HG03575 (cell line): ENCODE data around the gene SSU72.
A peak's percentile ranks its signal among the peaks of the same experiment; 100 is the strongest.
"Not testable (repeated sequence)": the region's sequence is repeated elsewhere in the genome, so short reads cannot be mapped to it uniquely, and the experiment has no call there.

ENCODE experiments used
- ATAC-seq: cut with Tn5 transposase; IDR thresholded peaks from one replicate; pipeline ENCODE4 v1.9.1; 2021; ENCODE audit not compliant: unreplicated experiment, insufficient number of reproducible peaks, low FRiP score; ENCODE audit errors: extremely low read depth

The SSU72 gene

DNA sequence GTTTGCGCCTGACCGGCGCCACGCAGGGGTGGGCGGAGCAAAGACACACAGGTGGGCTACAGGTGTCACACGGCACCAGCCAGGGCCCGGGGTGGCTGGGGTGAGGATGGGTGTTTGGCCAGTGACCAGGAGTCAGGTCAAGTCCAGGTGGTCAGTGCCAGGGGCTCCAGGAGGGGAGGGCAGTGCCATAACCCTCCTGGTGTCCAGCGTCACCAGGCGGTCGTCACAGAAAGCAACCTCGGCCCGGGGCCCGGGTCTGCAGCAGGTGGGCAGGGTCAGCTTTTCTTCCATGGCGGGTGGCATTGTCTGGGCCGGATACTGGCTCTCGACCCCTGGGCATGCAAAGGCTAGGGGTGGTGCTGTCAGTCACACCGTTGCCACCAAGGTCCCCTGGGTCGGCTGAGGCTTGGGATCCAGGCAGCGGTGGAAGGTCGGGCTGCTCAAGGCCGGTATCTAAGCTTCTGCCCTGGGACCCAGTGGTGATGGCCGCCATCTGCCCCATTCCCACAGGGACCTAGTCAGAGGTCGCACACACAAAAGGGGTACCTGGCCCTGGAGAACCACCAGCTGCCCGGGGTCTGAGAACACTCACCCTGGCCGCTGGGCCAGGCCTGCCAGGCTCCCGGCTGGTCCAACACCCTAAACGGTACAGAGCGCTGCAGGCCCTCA, 23.5 kb upstream of the SSU72 start:
- ATAC-seq, result no peak

DNA sequence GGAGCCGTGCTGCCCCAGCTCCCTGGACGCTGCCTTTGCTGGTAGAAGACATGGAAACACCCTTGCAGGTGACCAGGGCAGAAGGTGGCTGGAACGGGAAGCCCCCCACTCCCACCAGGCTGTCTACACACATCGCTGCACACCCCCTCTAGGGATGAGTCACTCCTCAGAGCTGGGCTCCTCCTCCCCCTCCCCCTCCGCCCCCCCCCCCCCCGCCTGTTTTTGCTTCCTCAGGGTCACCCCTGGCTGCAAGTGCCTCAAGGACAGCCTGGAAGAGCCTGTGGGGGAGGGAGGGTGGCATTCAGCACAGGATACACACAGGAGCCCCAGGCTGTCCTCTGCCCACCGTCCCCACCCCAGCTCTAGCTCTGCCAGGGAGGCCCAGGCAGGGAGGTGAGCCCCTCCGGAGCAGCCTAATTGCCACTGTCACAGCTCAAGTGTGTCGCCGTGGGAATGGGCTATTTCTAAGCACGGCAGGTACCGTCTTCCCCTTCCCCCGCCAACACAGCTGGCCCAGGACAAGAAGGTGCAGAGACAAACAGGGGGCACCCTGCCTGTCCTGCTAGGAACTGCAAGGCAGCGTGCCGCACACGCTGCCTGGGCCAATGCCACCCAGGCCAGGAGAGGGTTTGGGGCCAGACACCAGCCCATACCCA, 22.7 kb upstream of the SSU72 start:
- no peak for ATAC-seq

DNA sequence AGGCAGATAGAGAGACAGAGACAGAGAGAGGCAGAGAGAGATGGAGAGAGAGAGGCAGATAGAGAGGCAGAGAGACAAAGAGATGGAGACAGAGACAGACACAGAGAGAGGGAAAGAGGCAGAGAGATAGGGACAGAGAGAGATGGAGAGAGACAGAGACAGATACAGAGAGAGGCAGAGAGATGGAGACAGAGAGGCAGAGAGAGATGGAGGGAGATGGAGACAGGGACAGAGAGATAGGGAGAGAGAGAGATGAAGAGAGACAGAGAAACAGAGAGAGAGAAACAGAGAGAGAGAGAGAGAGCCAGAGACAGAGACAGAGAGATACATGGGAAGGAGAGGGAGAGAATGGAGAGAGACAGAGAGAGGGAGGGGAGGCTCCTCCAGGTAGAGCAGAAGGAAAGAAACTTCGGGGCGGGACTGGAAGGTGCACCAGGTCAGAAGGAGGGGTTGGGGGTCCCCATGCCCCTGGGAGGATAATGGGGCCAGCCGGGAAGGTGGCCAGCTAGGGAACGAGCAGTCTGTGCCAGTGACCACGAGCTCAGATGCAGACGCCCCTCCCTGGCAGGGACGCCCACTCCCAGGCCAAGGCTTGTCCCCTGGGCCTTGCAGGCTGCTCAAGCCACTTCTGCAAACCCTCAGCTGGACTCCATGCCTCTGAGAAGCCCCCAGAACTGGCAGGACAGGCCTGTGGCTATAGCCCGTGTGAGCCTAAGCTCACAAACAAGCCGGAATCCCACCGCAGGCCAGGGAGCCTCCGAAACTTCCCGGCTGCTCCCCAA, 22.0 kb upstream of the SSU72 start:
- no peak for ATAC-seq

DNA sequence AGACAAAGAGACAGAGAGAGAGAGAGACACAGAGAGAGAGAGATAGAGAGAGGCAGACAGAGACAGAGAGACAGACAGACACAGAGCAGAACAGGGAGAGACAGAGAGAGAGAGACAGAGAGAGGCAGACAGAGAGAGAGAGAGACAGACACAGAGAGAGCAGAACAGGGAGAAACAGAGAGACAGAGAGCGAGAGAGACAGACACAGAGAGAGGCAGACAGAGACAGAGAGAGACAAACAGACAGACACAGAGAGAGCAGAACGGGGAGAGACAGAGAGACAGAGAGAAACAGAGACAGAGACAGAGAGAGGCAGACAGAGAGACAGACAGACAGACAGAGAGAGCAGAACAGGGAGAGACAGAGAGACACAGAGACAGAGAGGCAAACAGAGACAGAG, 20.7 kb upstream of the SSU72 start:
- ATAC-seq, result not testable (repeated sequence)

DNA sequence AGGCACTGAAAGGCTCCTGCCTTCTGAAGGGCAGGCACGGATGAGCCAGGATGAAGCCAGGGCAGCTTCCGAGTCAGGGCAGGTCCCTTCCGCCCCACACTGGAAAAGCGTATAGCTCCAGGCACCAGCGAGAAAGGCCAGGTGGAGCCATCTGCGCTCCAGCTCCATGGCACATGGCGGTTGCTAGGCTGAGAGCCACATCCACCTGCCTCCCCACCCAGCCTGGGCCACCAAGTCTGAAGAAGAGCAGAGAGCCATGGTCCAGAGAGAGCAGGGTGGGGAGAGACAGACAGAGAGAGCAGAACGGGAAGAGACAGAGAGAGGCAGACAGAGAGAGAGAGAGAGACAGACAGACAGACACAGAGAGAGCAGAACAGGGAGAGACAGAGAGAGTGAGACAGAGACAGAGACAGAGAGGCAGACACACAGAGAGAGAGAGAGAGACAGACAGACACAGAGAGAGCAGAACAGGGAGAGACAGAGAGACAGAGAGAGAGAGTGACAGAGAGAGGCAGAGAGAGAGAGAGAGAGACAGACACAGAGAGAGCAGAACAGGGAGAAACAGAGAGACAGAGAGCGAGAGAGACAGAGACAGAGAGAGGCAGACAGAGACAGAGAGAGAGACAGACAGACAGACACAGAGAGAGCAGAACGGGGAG, 20.1 kb upstream of the SSU72 start:
- no peak for ATAC-seq

DNA sequence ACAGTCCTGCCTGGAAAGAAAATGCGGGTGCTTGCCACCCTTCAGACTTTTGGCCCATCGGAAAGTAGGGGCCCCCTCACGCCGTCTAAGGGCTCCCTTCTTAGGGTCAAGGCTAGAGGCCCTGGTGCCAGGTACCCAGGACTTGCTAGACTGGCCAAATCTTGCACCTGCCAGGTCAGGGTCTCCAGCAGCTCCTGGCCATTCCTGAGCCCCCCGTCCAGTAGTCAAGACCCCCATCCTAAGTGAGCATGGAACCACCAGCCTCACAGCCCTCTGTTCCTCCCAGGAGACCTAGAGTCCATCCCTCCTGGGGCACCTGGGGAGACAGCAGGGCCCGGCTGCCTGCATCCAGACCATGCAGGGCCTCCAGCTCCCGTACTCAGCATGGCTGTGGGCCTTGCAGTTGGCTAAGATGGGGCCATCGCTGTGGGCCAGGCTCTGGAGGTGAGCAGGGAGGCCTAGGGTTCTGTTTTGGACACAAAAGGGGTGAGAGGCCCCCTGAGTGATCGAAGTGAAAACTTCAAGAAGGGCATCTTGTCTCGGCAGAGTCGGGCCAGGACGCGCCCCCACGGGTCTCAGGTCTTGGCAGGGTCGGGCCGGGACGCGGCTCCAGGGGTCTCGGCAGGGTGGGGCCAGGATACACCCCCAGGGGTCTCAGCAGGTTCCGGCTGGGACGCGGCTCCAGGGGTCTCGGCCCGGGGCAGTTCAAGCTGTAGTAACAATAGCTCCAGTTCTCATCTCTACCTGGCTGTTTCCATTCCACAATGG, 19.4 kb upstream of the SSU72 start:
- no peak for ATAC-seq

DNA sequence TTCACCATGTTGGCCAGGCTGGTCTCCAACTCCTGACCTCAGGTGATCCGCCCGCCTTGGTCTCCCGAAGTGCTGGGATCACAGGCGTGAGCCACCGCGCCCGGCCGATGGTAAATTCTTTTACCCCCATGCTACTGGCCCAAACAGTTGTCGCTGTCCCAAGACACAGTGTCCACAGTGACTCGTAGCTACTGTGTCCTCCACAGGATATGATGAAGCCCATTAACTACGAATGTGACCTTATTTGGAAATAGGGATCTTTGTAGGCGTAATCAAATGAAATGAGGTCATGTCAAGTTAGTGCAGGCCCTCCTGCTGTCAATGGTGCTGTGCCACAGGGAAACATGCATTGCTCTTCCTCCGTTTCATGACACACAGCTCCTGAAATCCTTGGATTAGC, 16.8 kb upstream of the SSU72 start:
- no peak for ATAC-seq

DNA sequence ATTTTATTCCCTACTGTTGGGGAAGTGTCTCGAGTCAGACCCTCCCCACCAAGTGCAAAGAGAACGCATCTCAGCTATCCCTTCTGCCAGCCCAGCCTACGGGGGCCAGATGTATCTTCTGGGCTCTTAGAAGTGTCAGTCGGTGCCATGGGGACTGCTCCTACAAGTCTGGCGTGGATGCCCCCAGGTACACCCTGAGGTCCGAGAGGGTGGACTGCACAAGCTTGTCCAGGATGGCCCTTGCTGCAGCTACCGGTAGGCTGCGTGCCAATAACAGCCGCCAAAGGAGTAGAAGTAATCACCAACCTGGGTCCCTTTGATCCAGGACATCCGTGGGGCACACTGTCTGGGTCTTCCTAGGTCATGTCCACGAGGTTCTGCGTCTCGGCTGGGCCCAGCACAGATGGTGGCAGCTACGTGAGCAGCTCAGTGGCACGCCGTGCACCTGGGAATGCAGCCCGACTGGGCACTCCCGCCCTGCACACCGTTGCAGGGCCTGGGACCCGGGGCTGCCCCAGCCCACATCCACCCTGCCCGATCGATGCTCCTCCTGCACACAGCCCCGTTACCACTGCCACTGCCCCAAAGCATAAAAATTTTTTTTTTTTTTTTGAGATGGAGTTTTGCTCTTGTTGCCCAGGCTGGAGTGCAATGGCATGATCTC, 8.8 kb upstream of the SSU72 start:
- ATAC-seq, result no peak

DNA sequence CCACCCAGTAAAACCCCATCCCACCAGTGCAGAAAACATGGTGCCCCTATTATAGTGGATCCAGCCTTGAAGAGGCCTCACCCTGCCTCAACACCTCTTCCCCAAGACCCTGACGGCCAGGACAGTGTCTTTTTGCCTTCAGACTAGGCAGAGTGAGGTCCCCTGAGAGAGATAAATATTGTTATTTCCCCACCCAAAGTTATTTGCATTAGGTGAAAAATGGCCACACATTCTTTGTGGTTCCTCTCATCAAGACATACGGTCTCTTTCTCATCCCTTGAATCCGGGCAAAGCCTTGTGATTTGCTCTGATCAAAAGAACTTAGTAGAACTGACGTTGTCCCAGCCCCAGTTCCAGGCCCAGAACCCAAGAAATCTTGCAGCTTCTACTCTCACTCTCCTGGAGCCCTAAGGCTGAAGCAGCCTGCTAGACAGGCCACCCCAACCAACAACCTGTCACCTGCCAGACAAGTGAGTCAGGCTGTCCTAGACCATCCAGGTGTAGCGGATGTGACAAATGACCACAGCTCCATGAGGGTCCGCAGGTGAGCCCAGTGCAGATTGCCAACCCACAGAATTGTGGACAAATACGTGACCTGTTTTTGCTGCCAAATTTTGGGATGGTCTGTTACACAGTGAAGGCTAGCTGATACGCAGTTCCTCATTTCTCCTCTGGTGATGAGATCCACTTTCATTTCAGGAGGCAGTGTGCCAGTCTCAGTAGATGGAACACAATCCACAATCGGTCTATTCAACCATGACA, 8.1 kb upstream of the SSU72 start:
- ATAC-seq, result no peak

DNA sequence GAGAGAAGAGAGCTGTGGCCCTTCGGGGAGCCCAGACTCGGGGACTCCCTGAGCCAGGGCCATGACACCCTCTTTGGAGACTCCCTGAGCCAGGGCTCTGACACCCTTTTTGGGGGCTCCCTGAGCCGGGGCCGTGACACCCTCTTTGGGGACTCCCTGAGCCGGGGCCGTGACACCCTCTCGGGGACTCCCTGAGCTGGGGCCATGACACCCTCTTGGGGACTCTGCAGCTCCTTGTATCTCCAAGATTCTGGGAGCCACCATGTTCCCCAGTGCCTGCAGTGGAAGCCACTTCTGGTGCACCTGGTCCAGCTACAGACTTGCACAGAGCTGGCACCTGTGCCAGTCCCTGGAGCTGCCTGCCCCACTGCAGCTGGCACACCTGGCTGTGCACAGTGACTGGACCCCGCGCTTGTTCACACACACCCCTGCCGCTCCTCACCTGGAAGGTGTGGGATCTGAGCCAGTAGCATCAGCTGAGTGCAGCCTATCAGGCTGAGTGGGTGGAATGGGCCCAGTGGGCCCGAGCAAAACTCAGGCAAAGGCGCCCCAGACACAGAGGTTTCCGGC, 3.8 kb upstream of the SSU72 start:
- ATAC-seq, result no peak

DNA sequence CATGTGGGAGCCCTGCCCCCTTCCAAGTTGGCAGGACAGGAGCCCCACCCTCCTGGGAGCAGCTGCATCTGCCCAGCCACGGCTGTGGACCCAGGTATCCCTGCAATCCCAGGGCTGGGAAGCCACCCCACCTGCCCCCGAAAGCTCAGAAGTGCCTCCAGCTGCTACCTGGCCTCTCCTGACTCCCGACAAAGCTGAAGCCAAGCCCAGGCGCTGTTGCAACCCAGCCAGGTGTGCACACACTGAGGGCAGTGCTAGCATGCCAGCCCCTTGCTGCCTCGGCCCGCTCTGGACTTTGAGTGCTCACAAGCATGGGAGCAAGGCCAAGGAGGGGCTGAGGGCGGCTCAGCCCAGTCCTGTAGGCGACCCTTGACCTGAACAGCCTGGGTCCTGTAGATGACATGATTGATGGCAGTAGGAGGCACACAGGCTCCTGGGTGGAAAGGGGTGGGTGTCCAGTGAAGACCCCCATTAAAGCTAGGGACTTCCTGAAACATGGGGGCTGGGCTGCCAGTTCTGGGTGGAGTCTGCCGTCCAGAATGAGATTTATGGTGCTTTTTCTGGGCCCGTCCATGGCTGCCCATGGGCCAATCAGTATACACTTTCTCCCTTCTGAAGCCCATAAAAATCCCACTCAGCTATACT, 2.8 kb upstream of the SSU72 start:
- ATAC-seq, result no peak

DNA sequence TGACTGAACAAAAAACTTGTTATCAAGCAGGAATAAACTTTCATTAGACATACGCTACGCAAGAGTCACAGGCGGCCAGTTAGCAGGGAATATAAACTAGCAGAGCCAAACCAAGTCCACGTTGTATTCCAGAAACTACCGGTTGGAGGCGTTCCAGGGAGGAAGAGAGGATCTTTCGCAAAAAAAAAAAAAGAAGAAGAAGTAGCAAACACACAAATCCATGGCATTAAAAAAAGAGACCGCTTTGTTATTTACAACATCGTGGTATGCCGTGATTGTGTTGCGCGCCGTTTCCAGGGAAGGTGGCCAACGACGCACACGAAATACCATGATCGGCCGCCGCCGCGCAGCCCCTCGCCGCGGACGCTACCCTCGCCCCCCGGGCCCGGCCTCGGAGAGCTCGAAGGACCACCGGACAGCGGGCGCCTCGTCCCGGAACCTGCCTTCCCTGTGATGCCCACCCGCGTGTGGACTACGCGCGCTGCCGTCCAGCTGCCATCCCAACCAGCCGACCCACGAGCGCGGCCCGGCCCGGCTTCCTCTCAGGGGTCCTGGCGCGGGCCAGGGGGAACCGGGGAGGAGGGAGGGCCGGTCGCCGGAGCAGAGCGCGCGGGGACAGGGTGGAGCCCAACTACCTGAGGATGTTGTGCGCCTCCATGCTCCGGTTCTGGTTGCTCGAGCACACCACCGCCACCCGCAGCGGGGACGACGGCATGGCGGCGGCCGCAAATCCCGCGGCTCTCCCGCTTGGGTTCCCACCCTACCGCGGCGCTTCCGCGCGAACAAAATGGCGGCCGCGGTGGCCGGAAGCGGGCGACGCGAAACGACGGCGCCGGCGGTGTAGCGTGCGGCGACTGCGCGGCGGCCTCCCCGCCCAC, 581 bp downstream of the SSU72 start:
- ATAC-seq, result peak; percentile 12

DNA sequence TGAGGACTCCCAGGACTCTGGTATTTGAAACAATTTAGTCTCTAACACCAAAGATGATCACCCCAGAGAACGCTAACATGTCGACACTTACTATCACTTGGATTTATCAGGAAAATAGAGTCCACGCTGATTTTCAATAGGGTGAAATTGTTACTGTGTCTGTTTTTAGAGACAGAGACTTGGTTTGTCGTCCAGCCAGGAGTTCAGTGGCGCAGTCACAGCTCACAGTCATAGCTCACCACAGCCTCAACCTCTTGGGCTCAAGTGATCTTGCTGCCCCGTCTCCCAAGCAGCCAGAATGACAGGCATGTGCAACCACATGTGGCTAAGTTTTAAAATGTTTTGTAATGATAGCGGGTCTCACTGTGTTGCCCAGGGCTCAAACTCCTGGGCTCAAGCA, 5.3 kb downstream of the SSU72 start:
- ATAC-seq, result no peak

DNA sequence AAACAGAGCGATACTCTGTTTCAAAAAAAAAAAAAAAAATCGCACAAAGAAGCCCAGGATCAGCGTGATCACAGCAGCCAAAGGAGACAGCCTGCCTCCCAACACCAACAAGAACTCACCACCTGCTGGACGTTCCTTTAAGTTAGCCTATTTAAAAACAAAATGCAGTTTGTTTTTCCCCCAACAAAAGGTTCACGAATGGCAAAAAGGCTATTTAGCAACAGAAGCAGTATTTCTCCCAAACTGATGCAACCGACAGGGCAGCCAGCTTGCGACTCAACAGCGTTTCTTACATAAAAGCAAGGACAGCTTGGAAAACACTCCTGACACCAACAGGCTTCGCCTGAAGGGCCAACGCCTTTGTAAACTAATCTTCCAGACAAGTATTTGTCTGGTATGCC, 6.8 kb downstream of the SSU72 start:
- no peak for ATAC-seq

DNA sequence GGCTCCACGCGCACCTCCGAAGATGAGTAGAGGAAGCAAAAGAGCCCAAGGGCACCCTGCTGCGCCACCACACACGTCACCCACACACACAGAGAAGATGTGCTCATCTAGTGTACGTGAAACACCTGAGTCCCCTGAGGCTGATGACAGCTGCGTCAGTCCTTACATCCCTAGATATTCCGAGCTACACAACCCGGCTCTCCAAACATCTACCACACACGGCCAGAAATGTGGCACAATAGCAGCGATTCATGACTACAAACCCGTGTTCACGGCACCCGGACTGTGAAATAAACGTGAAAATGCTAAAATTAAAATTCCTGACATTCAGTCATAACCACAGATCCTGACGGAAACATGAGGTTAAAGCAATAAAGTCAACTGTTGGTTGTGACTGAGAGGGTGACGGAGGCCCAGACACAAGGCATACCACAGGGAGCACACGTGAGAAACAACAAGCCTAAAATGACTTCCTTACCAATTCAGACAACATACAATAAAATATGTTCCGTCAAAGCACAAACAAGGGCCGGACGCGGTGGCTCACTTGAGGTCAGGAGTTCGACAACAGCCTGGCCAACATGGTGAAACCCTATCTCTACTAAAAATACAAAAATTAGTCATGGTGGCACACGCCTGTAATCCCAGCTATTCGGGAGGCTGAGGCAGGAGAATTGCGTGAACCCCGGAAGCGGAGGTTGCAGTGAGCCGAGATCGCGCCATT, 7.3 kb downstream of the SSU72 start:
- ATAC-seq, result no peak

DNA sequence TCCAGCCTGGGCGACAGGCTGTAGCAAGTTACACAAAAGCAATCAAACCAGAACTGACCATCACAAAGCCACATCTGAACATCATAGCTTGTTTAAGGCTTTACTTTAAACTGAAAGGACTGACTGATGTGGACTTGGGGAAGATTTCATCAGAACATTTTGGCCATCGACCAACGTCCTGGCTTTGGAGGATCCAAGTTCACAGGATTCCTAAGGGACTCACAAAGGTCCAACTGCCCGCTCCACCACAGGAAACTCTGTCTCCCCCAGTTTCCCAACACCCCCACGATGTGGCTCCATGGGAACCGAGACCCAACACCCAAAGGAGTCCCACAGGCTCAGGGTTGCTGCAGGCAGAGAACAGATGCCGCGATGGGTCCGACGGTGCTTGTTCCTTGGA, 9.3 kb downstream of the SSU72 start:
- ATAC-seq, result no peak
